K562 (cell line): ENCODE results near the gene ZNF195. TPM values are rescaled to one million over a fixed set of nuclear protein-coding genes. Genes with fewer than 3 reads are reported as not detected.
"Not testable (repeated sequence)": the region's sequence is repeated elsewhere in the genome, so short reads cannot be mapped to it uniquely, and the experiment has no call there.

Experiments used
- ATAC-seq: fragments of 200-7000 bp; cut with Tn5 transposase; 3 replicates; pipeline ENCODE4 v1.9.1; 2020; ENCODE audit warnings: moderate library complexity
- BruUV-seq: library from RNA; stranded (reverse); fragments of 400-500 nt; replicated peaks from 2 replicates; lab custom pipeline; 2021; lab: Mats Ljungman, UMichigan
- CTCF ChIA-PET: fragments of 300-600 bp; formaldehyde crosslinking; extraction: SDS; loops from one replicate; lab custom pipeline; 2021; ENCODE audit warnings: low intra/inter-chr PET ratio; lab: Yijun Ruan, JAX
- POLR2A ChIA-PET: fragments of 300-600, 350-650 bp; sonication (Branson Sonifier 250); formaldehyde crosslinking; extraction: SDS; loops from one replicate; lab custom pipeline; 2021; ENCODE audit warnings: antibody characterized with exemption, inconsistent platforms; lab: Yijun Ruan, JAX
- DNase-seq, 4 experiments: peaks; one replicate each; pipeline versions ENCODE4 v3.0.0 to v3.0.0-alpha.2; 2011 to 2018; ENCODE audit warnings: low spot score in 3 of 4, mixed read lengths in 3 of 4; ENCODE audit errors: extremely low read depth in 1 of 4
- FAIRE-seq: peaks from 2 replicates; lab custom pipeline; 2011; peaks lifted over from hg19 to GRCh38; lab: Jason Lieb, UNC
- H2AFZ ChIP-seq: 2 replicates; pipeline ENCODE4 v1.6.0; 2011; ENCODE audit warnings: low read depth, low read length, control low read depth, inconsistent platforms
- H3K27ac ChIP-seq: fragments of 200-600 bp; 3 replicates; pipeline ENCODE4 v1.8.0; 2011; ENCODE audit warnings: low read depth, mild to moderate bottlenecking, control low read depth, inconsistent platforms, low read length, moderate library complexity, mixed read lengths; ENCODE audit errors: extremely low read depth
- H3K27me3 ChIP-seq, 2 experiments: fragments of 300-600 bp in 1 of 2; 2 replicates in 1 of 2; 3 replicates in 1 of 2; pipeline versions ENCODE4 v1.6.0 to v1.8.0; 2011; ENCODE audit warnings: inconsistent platforms in 2 of 2, low read length in 2 of 2, mild to moderate bottlenecking in 1 of 2, mixed read lengths in 1 of 2, moderate library complexity in 1 of 2; ENCODE audit not compliant: control insufficient read depth in 2 of 2, insufficient read depth in 2 of 2
- H3K36me3 ChIP-seq: fragments of 300-600 bp; 3 replicates; pipeline ENCODE4 v1.8.0; 2011; ENCODE audit warnings: mild to moderate bottlenecking, low read length, inconsistent platforms; ENCODE audit not compliant: control insufficient read depth, insufficient read depth
- H3K4me1 ChIP-seq, 2 experiments: fragments of 200-600 bp in 1 of 2; replicated peaks in 1 of 2; 2 replicates in 1 of 2; 3 replicates in 1 of 2; pipeline versions ENCODE4 v1.5.1 to v1.8.0; 2011; ENCODE audit warnings: inconsistent platforms in 2 of 2, low read length in 2 of 2, mild to moderate bottlenecking in 1 of 2, mixed read lengths in 1 of 2, moderate library complexity in 1 of 2; ENCODE audit not compliant: control insufficient read depth in 2 of 2, insufficient read depth in 2 of 2
- H3K4me2 ChIP-seq: 2 replicates; pipeline ENCODE4 v1.6.1; 2011; ENCODE audit warnings: low read length, control low read depth, inconsistent platforms, mixed read lengths; ENCODE audit not compliant: insufficient read depth
- H3K4me3 ChIP-seq: fragments of 200-600 bp; sonication (generic), shearing (Covaris generic); 2 replicates; pipeline ENCODE4 v1.5.1; 2016; ENCODE audit warnings: control low read depth, inconsistent platforms
- H3K79me2 ChIP-seq: fragments of 200-600 bp; 3 replicates; pipeline ENCODE4 v1.8.0; 2011; ENCODE audit warnings: low read length, inconsistent platforms; ENCODE audit not compliant: control insufficient read depth, insufficient read depth
- H3K9ac ChIP-seq, 2 experiments: 2 replicates each; pipeline versions ENCODE4 v1.6.0 to v1.6.1; 2011; ENCODE audit warnings: low read depth in 2 of 2, low read length in 2 of 2, control low read depth in 1 of 2, inconsistent platforms in 1 of 2, mild to moderate bottlenecking in 1 of 2, mixed read lengths in 1 of 2; ENCODE audit not compliant: insufficient read depth in 1 of 2
- H3K9me1 ChIP-seq: one replicate; pipeline ENCODE4 v1.6.0; 2011; ENCODE audit warnings: inconsistent platforms, mild to moderate bottlenecking, low read length, moderate library complexity; ENCODE audit not compliant: control insufficient read depth, insufficient read depth
- H3K9me3 ChIP-seq: replicated peaks from 2 replicates; pipeline ENCODE4 v1.5.1; 2011; ENCODE audit warnings: low read depth, low read length, inconsistent platforms; ENCODE audit not compliant: control insufficient read depth, insufficient read depth
- H4K20me1 ChIP-seq: replicated peaks from 2 replicates; pipeline ENCODE4 v1.6.1; 2011; ENCODE audit warnings: low read length, inconsistent platforms, mixed read lengths; ENCODE audit not compliant: control insufficient read depth, insufficient read depth
- POLR2AphosphoS5 ChIP-seq: IDR thresholded peaks from 2 replicates; pipeline ENCODE4 v1.6.1; 2011; ENCODE audit warnings: mild to moderate bottlenecking, low read depth, low read length, moderate library complexity; ENCODE audit not compliant: control insufficient read depth, insufficient read depth
- POLR2G ChIP-seq: fragments of 200-400 bp; formaldehyde crosslinking; IDR thresholded peaks from 2 replicates; pipeline ENCODE4 v1.6.1; 2017; ENCODE audit warnings: low read depth, mild to moderate bottlenecking, antibody characterized with exemption, low read length, moderate library complexity
- WGBS: fragments of 100-300 bp; shearing (Covaris generic); methylation state at CpG from one replicate; pipeline ENCODE4 v1.1.6; 2016; ENCODE audit warnings: low coverage, mixed read lengths; ENCODE audit not compliant: insufficient coverage; ENCODE audit errors: missing lambda C conversion rate; 5-methylcytosine and 5-hydroxymethylcytosine counted together
- in situ Hi-C: fragments of 300-500 bp; cut with MboI; formaldehyde crosslinking; loops from 4 replicates; pipeline ENCODE4 v1.15.0; 2018; ENCODE audit warnings: inconsistent platforms, mixed read lengths
- intact Hi-C: fragments of 100-400 bp; cut with micrococcal nuclease; formaldehyde crosslinking; loops from 2 replicates; pipeline ENCODE4 v1.14.2; 2022
- polyA plus RNA-seq, 8 experiments: library from polyadenylated mRNA; depleted of rRNA in 4 of 8; stranded (reverse) in 5 of 8; unstranded in 3 of 8; fragments of >200 nt; fragmentation: Nextera tagmentation in 2 of 8; fragmentation: Illumina TruSeq in 1 of 8; extraction: Ambion mirVana in 2 of 8; extraction: Trizol in 1 of 8; gene quantifications; 2 replicates each; pipeline versions ENCODE4 v1.2.1 to v1.2.3, GENCODE V29; 2011 to 2014; ENCODE audit warnings: inconsistent platforms in 1 of 8, missing spikeins in 1 of 8
- total RNA-seq, 7 experiments: library from RNA; depleted of rRNA in 6 of 7; stranded (reverse); fragments of >200 nt in 6 of 7; fragmentation: Illumina TruSeq in 2 of 7; extraction: Trizol in 2 of 7; gene quantifications; 2 replicates each; pipeline versions ENCODE4 v1.2.1 to v1.2.3, GENCODE V29; 2011 to 2021; ENCODE audit warnings: low replicate concordance in 1 of 7

The ZNF195 gene
- total and polyA plus RNA-seq, 9 of the 15 experiments (the other 6 are each of a cell fraction or from before 2014, with no cell fraction given): 42.1 to 75.5 (median 60.4) TPM

DNA sequence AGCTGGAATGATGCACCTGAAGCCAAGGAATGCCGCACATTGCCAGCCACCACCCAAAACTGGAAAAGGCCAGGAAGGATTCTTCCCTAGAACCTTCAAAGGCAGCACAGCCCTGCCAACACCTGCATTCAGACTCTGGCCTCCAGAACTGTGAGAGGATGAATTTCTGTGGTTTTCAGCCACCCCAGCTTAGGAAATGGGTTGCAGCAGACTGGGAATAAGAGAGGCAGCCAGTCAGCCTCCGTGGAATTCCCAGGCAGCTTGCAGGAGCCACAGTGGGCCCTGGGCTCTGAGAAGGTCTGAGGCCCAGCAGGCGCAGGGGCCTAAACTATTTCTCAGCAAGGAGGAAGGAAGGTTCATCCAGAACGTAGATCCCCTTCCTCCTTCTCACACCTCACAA, 19.2 kb upstream of the ZNF195 start:
- H3K27me3 ChIP-seq, H3K9me1 ChIP-seq, H2AFZ ChIP-seq, ATAC-seq, H3K79me2 ChIP-seq, FAIRE-seq, BruUV-seq, POLR2A ChIA-PET, CTCF ChIA-PET, H3K36me3 ChIP-seq, H3K27ac ChIP-seq, H4K20me1 ChIP-seq, DNase-seq, H3K4me1 ChIP-seq, in situ Hi-C loops, H3K4me2 ChIP-seq, H3K9me3 ChIP-seq, H3K9ac ChIP-seq, H3K4me3 ChIP-seq, intact Hi-C loops: not testable (repeated sequence)
- 0 out of 2 replicates have a peak, but pooled peaks have one; percentile 21 for TF ChIP-seq POLR2AphosphoS5
- WGBS: 78% methylated on average over 3 of the region's 4 CpGs

DNA sequence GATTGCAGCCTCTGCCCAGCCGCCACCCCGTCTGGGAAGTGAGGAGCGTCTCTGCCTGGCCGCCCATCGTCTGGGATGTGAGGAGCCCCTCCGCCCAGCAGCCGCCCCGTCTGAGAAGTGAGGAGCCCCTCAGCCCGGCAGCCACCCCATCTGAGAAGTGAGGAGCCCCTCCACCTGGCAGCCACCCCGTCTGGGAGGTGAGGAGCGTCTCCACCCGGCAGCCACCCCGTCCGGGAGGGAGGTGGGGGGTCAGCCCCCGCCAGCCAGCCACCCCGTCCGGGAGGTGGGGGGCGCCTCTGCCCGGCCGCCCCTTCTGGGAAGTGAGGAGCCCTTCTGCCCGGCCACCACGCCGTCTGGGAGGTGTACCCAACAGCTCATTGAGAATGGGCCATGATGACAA, 18.3 kb upstream of the ZNF195 start:
- WGBS: 93% methylated on average over 11 of the region's 23 CpGs
- H3K36me3 ChIP-seq, H4K20me1 ChIP-seq, intact Hi-C loops, DNase-seq, FAIRE-seq, BruUV-seq, H3K9ac ChIP-seq, CTCF ChIA-PET, H3K4me3 ChIP-seq: not testable (repeated sequence)
- TF ChIP-seq POLR2G: peak; percentile 51; the same call in 1 of the 2 replicates
- TF ChIP-seq, all 486 proteins: peak for 1; not testable (repeated sequence) for 485
- H3K27me3 ChIP-seq, H3K9me3 ChIP-seq, H3K4me2 ChIP-seq, in situ Hi-C loops, H3K4me1 ChIP-seq, H3K27ac ChIP-seq, H2AFZ ChIP-seq, ATAC-seq, POLR2A ChIA-PET, H3K9me1 ChIP-seq, H3K79me2 ChIP-seq: not testable (repeated sequence)
